Lung (tissue), 12 donors: ENCODE results near the gene TRMO. TPM values are rescaled to one million over a fixed set of nuclear protein-coding genes. Genes with fewer than 3 reads are reported as not detected.

ENCODE experiments used
- ATAC-seq: fragments of 200-7000 bp; cut with Tn5 transposase; one replicate; pipeline ENCODE4 v1.9.1; 2020; ENCODE audit warnings: moderate number of reproducible peaks; ENCODE audit not compliant: insufficient read depth, low FRiP score
- DNase-seq, 3 donors: peaks; one replicate each; pipeline ENCODE4 v3.0.0-alpha.2; 2013 to 2017
- H3K27ac ChIP-seq, 2 donors: one replicate each; pipeline ENCODE4 v1.5.1; 2013; ENCODE audit warnings: mild to moderate bottlenecking in 2 of 2, moderate library complexity in 2 of 2, control low read depth in 1 of 2, inconsistent platforms in 1 of 2, low read depth in 1 of 2, low read length in 1 of 2
- H3K27me3 ChIP-seq, 3 donors: one replicate each; pipeline ENCODE4 v1.5.1; 2013; ENCODE audit warnings: low read length in 2 of 3; ENCODE audit not compliant: control insufficient read depth in 3 of 3, insufficient read depth in 3 of 3
- H3K36me3 ChIP-seq, 4 donors: one replicate each; pipeline ENCODE4 v1.5.1; 2013; ENCODE audit warnings: low read length in 4 of 4, mild to moderate bottlenecking in 1 of 4, moderate library complexity in 1 of 4; ENCODE audit not compliant: control insufficient read depth in 4 of 4, insufficient read depth in 4 of 4
- H3K4me1 ChIP-seq, 5 donors: one replicate each; pipeline ENCODE4 v1.5.1; 2013; ENCODE audit warnings: low read length in 5 of 5, mild to moderate bottlenecking in 2 of 5, moderate library complexity in 1 of 5; ENCODE audit not compliant: control insufficient read depth in 5 of 5, insufficient read depth in 5 of 5
- H3K4me3 ChIP-seq: one replicate; pipeline ENCODE4 v1.5.1; 2013; ENCODE audit warnings: mild to moderate bottlenecking, control low read depth, moderate library complexity
- H3K9ac ChIP-seq, 2 donors: one replicate each; pipeline ENCODE4 v1.5.1; 2013; ENCODE audit warnings: low read length in 2 of 2, control low read depth in 1 of 2; ENCODE audit not compliant: insufficient read depth in 1 of 2
- H3K9me3 ChIP-seq, 4 donors: one replicate each; pipeline ENCODE4 v1.5.1; 2013; ENCODE audit warnings: low read length in 3 of 4, mild to moderate bottlenecking in 1 of 4, moderate library complexity in 1 of 4; ENCODE audit not compliant: control insufficient read depth in 4 of 4, insufficient read depth in 3 of 4
- WGBS, 2 donors: extraction: QIAGEN DNeasy Blood & Tissue Kit; methylation state at CpG; one replicate each; pipeline ENCODE4 v1.1.7; 2013; 5-methylcytosine and 5-hydroxymethylcytosine counted together
- polyA plus RNA-seq, 2 donors: library from polyadenylated mRNA; stranded (reverse); fragments of 200-250 nt; gene quantifications; one replicate each; pipeline ENCODE4 v1.2.1, GENCODE V29; 2013
- total RNA-seq, 2 donors: library from RNA; depleted of rRNA in 1 of 2; stranded (reverse); fragments of >200 nt in 1 of 2; gene quantifications; one replicate each; pipeline ENCODE4 v1.2.1, GENCODE V29; 2014 to 2021
- TF ChIP-seq, protein P1 (sequence below): IDR thresholded peaks from 2 replicates; pipeline ENCODE4 v1.5.1; 2012; ENCODE audit warnings: mild to moderate bottlenecking; ENCODE audit errors: control extremely low read depth, extremely low read depth
- donor health status: control.
- donor health status: control.
- donor health status: Bipolar disorder and iron deficiency.
- donor health status: healthy.
- donor health status: DM: yes; HTN: yes; CAD: no.

Gene TRMO
- total and polyA plus RNA-seq, 4 donors = 7.8 to 27.9 (median 15.7) TPM

DNA sequence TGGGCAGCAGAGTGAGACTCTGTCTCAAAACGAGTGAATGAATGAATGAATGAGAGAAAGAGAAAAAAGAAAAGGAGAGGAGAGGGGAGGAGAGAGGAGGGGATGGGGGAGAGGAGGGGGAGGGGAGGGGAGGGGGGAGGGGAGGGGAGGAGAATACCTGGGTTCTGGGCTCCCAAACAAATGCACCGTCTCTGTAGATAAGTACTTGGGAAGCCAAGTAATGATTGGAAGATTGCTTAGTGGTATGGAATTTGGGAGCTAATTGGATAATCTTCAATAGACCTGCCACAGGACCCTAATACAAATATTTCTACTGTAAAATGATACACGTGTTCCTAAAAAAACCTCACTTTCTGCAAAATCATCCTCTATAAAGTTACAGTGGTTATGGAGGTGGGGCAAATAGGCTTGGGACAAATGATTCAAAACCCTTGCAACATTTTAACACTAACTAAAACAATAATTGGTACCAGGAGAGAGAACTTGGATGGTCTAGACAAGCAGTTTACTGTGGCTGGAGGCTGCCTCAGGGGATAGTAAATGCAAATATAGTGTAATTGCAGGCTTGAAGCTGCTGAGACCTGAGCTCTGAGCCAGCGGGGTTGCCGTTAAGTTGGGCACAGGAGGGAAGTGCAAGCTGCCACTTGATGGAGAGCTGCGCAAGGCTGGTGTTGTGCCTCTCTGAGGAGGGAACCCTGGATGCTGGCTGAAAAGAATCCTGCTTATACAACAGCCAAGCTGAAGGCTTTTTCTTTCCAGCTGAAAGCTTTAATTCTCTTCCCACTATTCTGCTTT is 12.2 kb upstream of the TRMO start:
- no peak for DNase-seq
- no peak for ATAC-seq
- H3K27me3 ChIP-seq = peaks cover 0 to 24% (median 15%) of the 10 kb centered on the region in 3 donors

DNA sequence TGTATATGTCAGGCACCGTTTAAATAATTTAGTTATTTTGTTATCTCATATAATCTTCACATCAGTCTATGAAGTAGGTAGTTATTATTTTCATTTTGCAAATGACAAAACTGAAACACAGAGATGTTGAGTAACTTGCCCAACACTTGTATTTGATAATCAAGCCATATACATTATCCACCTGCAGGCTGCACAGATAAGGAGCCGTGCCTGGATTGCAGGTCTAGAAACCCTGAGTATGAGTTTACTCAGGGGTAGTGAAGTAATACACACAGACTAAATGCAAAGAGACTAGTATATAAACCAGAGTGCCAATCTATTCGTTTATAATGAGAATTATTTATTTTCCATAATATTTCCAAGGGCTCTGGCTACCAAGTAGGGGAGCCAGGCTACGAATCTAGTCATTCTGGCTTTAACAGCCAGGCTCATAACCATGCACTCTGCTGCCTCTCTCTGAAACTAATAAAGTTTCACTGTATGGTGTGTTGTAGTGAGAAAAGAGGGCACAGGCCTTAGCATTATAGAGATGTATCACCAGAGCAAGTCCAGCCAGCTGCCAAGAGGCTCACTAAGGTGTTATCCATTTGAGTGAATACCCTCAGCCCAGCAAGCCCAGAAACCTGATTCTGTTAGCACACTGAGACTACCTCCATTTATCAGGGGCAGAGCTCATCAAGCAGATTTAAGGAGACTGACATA is 11.1 kb upstream of the TRMO start:
- no peak for ATAC-seq
- no peaks in the 10 kb centered on the region for H3K9me3 ChIP-seq
- no peak for DNase-seq
- TF ChIP-seq, protein P1, sequence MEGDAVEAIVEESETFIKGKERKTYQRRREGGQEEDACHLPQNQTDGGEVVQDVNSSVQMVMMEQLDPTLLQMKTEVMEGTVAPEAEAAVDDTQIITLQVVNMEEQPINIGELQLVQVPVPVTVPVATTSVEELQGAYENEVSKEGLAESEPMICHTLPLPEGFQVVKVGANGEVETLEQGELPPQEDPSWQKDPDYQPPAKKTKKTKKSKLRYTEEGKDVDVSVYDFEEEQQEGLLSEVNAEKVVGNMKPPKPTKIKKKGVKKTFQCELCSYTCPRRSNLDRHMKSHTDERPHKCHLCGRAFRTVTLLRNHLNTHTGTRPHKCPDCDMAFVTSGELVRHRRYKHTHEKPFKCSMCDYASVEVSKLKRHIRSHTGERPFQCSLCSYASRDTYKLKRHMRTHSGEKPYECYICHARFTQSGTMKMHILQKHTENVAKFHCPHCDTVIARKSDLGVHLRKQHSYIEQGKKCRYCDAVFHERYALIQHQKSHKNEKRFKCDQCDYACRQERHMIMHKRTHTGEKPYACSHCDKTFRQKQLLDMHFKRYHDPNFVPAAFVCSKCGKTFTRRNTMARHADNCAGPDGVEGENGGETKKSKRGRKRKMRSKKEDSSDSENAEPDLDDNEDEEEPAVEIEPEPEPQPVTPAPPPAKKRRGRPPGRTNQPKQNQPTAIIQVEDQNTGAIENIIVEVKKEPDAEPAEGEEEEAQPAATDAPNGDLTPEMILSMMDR = no peak
- WGBS, 2 donors = 68 to 70% methylated on average over 4 of the region's 4 CpGs
- no peaks in the 10 kb centered on the region for H3K36me3 ChIP-seq
- no peak overlapping the region for H3K27ac ChIP-seq
- H3K27me3 ChIP-seq = peaks cover 0 to 34% (median 17%) of the 10 kb centered on the region in 3 donors
- no peak overlapping the region for H3K9ac ChIP-seq
- H3K4me1 ChIP-seq = no peaks in the 10 kb centered on the region
- no peak overlapping the region for H3K4me3 ChIP-seq

More for the DNA sequence above, 12.2 kb upstream of the TRMO start:
- H3K4me1 ChIP-seq = no peaks in the 10 kb centered on the region
- no peak overlapping the region for H3K9ac ChIP-seq
- H3K4me3 ChIP-seq = no peak overlapping the region
- TF ChIP-seq, protein P1 = no peak
- no peaks in the 10 kb centered on the region for H3K36me3 ChIP-seq
- 19 to 39% methylated on average over 6 of the region's 6 CpGs for WGBS, 2 donors
- H3K27ac ChIP-seq = no peak overlapping the region
- H3K9me3 ChIP-seq = no peaks in the 10 kb centered on the region

DNA sequence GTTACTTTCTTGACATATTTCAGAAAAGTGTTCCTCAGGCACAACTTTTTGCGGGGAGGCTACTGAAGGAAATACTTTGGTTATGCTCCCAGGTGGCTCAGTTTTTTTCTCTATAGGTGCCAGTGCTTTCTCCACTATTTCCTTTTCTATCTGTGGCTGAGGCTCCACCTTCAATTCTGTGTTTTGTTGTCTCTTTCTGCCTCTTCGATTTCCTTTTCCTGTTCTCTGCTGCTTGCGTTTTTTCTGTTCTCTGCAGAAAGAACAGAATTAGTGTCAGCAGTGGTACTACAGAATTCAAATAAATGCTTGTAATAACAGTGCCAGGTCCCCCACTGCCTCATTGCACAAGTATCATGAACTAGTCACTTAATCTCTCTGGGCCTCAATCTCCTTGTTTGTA is 8.7 kb upstream of the TRMO start:
- H3K27me3 ChIP-seq = peaks cover 0 to 44% (median 19%) of the 10 kb centered on the region in 3 donors
- ATAC-seq = no peak

More for the DNA sequence above, 8.7 kb upstream of the TRMO start:
- no peak for DNase-seq
- Histone ChIP-seq H3K4me1 (no peaks in the 10 kb centered on the region), H3K4me3 (no peak overlapping the region), H3K9me3 (no peaks in the 10 kb centered on the region), H3K36me3 (no peaks in the 10 kb centered on the region), H3K27ac (no peak overlapping the region), H3K9ac (no peak overlapping the region)
- TF ChIP-seq, protein P1 = no peak
- WGBS, 2 donors = 21 to 38% methylated on average over 3 of the region's 3 CpGs
